HEK293 (cell line): ENCODE measurements around the gene PRKCQ.

Experiments
- CTCF ChIA-PET: fragments of 350-600 bp; formaldehyde crosslinking; extraction: SDS; loops from one replicate; lab custom pipeline; 2021; ENCODE audit warnings: antibody characterized with exemption; lab: Yijun Ruan, JAX
- POLR2A ChIA-PET: fragments of 300-600 bp; formaldehyde crosslinking; extraction: SDS; loops from one replicate; lab custom pipeline; 2020; ENCODE audit warnings: antibody characterized with exemption, inconsistent platforms; lab: Yijun Ruan, JAX
- H3K27ac ChIP-seq: fragments of 200-500 bp; sonication (Bioruptor generic); 2 replicates; pipeline ENCODE4 v1.5.1; 2014; ENCODE audit warnings: low read depth, low read length, control low read depth, inconsistent platforms; ENCODE audit errors: extremely low read depth
- H3K36me3 ChIP-seq, 2 experiments: fragments of 200-500 bp in 1 of 2; sonication (Bioruptor generic) in 1 of 2; 1 replicate in 1 of 2; 2 replicates in 1 of 2; pipeline ENCODE4 v1.5.1; 2014 to 2017; ENCODE audit warnings: inconsistent platforms in 2 of 2, low read length in 2 of 2; ENCODE audit not compliant: control insufficient read depth in 2 of 2, insufficient read depth in 1 of 2
- H3K4me1 ChIP-seq: fragments of 200-500 bp; sonication (Bioruptor generic); 2 replicates; pipeline ENCODE4 v1.5.1; 2014; ENCODE audit warnings: mild to moderate bottlenecking, low read length, inconsistent platforms; ENCODE audit not compliant: control insufficient read depth, insufficient read depth
- H3K4me3 ChIP-seq: 2 replicates; pipeline ENCODE4 v1.5.1; 2011; ENCODE audit warnings: low read depth, mild to moderate bottlenecking, control low read depth, low read length, moderate library complexity
- H3K9me3 ChIP-seq: fragments of 200-500 bp; sonication (Bioruptor generic); 2 replicates; pipeline ENCODE4 v1.5.1; 2014; ENCODE audit warnings: low read depth, low read length, inconsistent platforms; ENCODE audit not compliant: control insufficient read depth, insufficient read depth
- BCL11B ChIP-seq: fragments of 450-650 bp; formaldehyde crosslinking; IDR thresholded peaks from 2 replicates; pipeline ENCODE4 v1.5.1; 2016; ENCODE audit warnings: low read depth, missing biosample characterization, missing genetic modification characterization
- BCL6B ChIP-seq: fragments of 450-650 bp; formaldehyde crosslinking; IDR thresholded peaks from 2 replicates; pipeline ENCODE4 v1.5.1; 2017; ENCODE audit warnings: missing biosample characterization, missing genetic modification characterization
- GFI1B ChIP-seq: fragments of 450-650 bp; formaldehyde crosslinking; IDR thresholded peaks from 2 replicates; pipeline ENCODE4 v1.5.1; 2016; ENCODE audit warnings: missing biosample characterization, missing genetic modification characterization
- GLI4 ChIP-seq: fragments of 450-650 bp; formaldehyde crosslinking; IDR thresholded peaks from 2 replicates; pipeline ENCODE4 v1.5.1; 2016; ENCODE audit warnings: missing biosample characterization, missing genetic modification characterization
- HOXC10 ChIP-seq: sonication (generic); formaldehyde crosslinking; IDR thresholded peaks from 2 replicates; pipeline ENCODE4 v1.8.1; 2023; ENCODE audit warnings: mild to moderate bottlenecking, missing genetic modification reagents
- KLF17 ChIP-seq: fragments of 450-650 bp; formaldehyde crosslinking; IDR thresholded peaks from 2 replicates; pipeline ENCODE4 v1.5.1; 2016; ENCODE audit warnings: missing biosample characterization, missing genetic modification characterization
- SALL2 ChIP-seq: fragments of 450-650 bp; formaldehyde crosslinking; IDR thresholded peaks from 2 replicates; pipeline ENCODE4 v1.5.0; 2017; ENCODE audit warnings: missing biosample characterization, mild to moderate bottlenecking, missing genetic modification characterization, borderline replicate concordance
- ZBTB6 ChIP-seq: fragments of 450-650 bp; formaldehyde crosslinking; IDR thresholded peaks from 2 replicates; pipeline ENCODE4 v1.5.1; 2017; ENCODE audit warnings: missing biosample characterization, missing genetic modification characterization
- ZFHX2 ChIP-seq: fragments of 450-650 bp; formaldehyde crosslinking; conservative IDR thresholded peaks from 2 replicates; pipeline ENCODE4 v1.5.1; 2016; ENCODE audit warnings: missing biosample characterization, missing genetic modification characterization
- ZNF19 ChIP-seq: fragments of 450-650 bp; formaldehyde crosslinking; IDR thresholded peaks from 2 replicates; pipeline ENCODE4; 2016; ENCODE audit warnings: missing biosample characterization, missing genetic modification characterization, low read depth
- ZNF2 ChIP-seq: fragments of 450-650 bp; formaldehyde crosslinking; IDR thresholded peaks from 2 replicates; pipeline ENCODE4 v1.5.1; 2016; ENCODE audit warnings: missing biosample characterization, missing genetic modification characterization
- ZNF266 ChIP-seq: fragments of 450-650 bp; formaldehyde crosslinking; IDR thresholded peaks from 2 replicates; pipeline ENCODE4 v1.5.1; 2016; ENCODE audit warnings: missing biosample characterization, missing genetic modification characterization, low read depth
- ZNF341 ChIP-seq: fragments of 450-650 bp; formaldehyde crosslinking; IDR thresholded peaks from 2 replicates; pipeline ENCODE4; 2016; ENCODE audit warnings: low read depth, missing biosample characterization, missing genetic modification characterization
- ZNF391 ChIP-seq: fragments of 450-650 bp; formaldehyde crosslinking; IDR thresholded peaks from 2 replicates; pipeline ENCODE4 v1.5.1; 2016; ENCODE audit warnings: low read depth, missing biosample characterization, missing genetic modification characterization, borderline replicate concordance
- ZNF394 ChIP-seq: fragments of 450-650 bp; formaldehyde crosslinking; IDR thresholded peaks from 2 replicates; pipeline ENCODE4 v1.5.1; 2016; ENCODE audit warnings: missing biosample characterization, missing genetic modification characterization, mild to moderate bottlenecking, moderate library complexity, borderline replicate concordance
- ZNF416 ChIP-seq: fragments of 450-650 bp; formaldehyde crosslinking; IDR thresholded peaks from 2 replicates; pipeline ENCODE4 v1.5.1; 2016; ENCODE audit warnings: missing biosample characterization, missing genetic modification characterization
- ZNF488 ChIP-seq: fragments of 450-650 bp; formaldehyde crosslinking; IDR thresholded peaks from 2 replicates; pipeline ENCODE4 v1.5.1; 2016; ENCODE audit warnings: missing biosample characterization, missing genetic modification characterization
- ZNF518A ChIP-seq: fragments of 450-650 bp; formaldehyde crosslinking; conservative IDR thresholded peaks from 2 replicates; pipeline ENCODE4 v1.5.1; 2016; ENCODE audit warnings: low read depth, missing biosample characterization, missing genetic modification characterization
- ZNF530 ChIP-seq: fragments of 450-650 bp; formaldehyde crosslinking; IDR thresholded peaks from 2 replicates; pipeline ENCODE4 v1.5.1; 2016; ENCODE audit warnings: low read depth, missing biosample characterization, missing genetic modification characterization
- ZNF585B ChIP-seq: fragments of 450-650 bp; formaldehyde crosslinking; IDR thresholded peaks from 2 replicates; pipeline ENCODE4 v1.5.1; 2016; ENCODE audit warnings: missing biosample characterization, missing genetic modification characterization
- ZNF629 ChIP-seq: fragments of 450-650 bp; formaldehyde crosslinking; IDR thresholded peaks from 2 replicates; pipeline ENCODE4 v1.5.1; 2017; ENCODE audit warnings: missing biosample characterization, missing genetic modification characterization
- ZNF776 ChIP-seq: fragments of 450-650 bp; formaldehyde crosslinking; IDR thresholded peaks from 2 replicates; pipeline ENCODE4 v1.5.0; 2017; ENCODE audit warnings: missing biosample characterization, missing genetic modification characterization, borderline replicate concordance
- TF ChIP-seq, protein P1 (sequence below): fragments of 450-650 bp; formaldehyde crosslinking; IDR thresholded peaks from 2 replicates; pipeline ENCODE4 v1.5.1; 2016; ENCODE audit warnings: missing biosample characterization, missing genetic modification characterization
- TF ChIP-seq, protein P2 (sequence below): fragments of 450-650 bp; IDR thresholded peaks from 2 replicates; pipeline ENCODE4 v1.5.1; 2018; ENCODE audit warnings: missing biosample characterization, mild to moderate bottlenecking, missing genetic modification characterization

Gene PRKCQ

GRCh38 chr10:6411436-6411835 lies 168.6 kb downstream of the PRKCQ start (continued):
- TF ChIP-seq ZNF518A (tag by site-specific recombination) (no peak), ZNF391 (tag by site-specific recombination) (no peak), ZBTB6 (tag by site-specific recombination) (no peak), SALL2 (tag by site-specific recombination) (no peak), ZNF266 (no peak), GFI1B (tag by site-specific recombination) (no peak), ZNF2 (no peak), ZNF585B (no peak)
- TF ChIP-seq, protein P1, sequence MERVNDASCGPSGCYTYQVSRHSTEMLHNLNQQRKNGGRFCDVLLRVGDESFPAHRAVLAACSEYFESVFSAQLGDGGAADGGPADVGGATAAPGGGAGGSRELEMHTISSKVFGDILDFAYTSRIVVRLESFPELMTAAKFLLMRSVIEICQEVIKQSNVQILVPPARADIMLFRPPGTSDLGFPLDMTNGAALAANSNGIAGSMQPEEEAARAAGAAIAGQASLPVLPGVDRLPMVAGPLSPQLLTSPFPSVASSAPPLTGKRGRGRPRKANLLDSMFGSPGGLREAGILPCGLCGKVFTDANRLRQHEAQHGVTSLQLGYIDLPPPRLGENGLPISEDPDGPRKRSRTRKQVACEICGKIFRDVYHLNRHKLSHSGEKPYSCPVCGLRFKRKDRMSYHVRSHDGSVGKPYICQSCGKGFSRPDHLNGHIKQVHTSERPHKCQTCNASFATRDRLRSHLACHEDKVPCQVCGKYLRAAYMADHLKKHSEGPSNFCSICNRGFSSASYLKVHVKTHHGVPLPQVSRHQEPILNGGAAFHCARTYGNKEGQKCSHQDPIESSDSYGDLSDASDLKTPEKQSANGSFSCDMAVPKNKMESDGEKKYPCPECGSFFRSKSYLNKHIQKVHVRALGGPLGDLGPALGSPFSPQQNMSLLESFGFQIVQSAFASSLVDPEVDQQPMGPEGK (tag by site-specific recombination) = no peak

DNA sequence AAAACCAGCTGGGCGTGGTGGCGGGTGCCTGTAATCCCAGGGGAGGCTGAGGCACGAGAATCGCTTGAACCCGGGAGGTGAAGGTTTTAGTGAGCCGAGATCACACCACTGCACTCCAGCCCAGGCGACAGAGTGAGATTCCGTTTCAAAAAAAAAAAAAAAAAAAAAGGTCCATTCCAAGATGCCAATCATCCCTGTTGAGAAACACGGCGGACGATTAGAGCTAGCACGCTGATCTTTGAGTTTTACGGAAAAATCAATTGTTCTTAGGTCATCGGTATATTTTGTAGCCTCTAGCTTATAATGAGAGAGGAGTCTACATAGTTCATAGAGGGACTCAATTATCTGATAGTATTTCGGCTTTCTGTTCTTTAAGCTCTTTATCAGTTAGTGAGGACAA lies 169.2 kb downstream of the PRKCQ start:
- ChIA-PET CTCF (interaction anchor here (0.6 to 3.5 kb wide), 4 partner anchors 9 to 1739 kb away, joined by 3 to 26 read pairs (median 14); no protein-coding TSS in a partner anchor), POLR2A (interaction anchor here (0.6 to 1.5 kb wide), 2 partner anchors 208 to 1622 kb away, joined by 3 to 4 read pairs; partner anchors contain the start of gene PFKFB3)
- Histone ChIP-seq H3K4me3 (no peak overlapping the region), H3K27ac (no peak overlapping the region), H3K36me3 (no peaks in the 10 kb centered on the region), H3K9me3 (no peaks in the 10 kb centered on the region), H3K4me1 (no peaks in the 10 kb centered on the region)
- no peak for TF ChIP-seq GLI4
- TF ChIP-seq ZNF19 (tag by site-specific recombination) = no peak
- TF ChIP-seq ZNF2 = no peak
- no peak for TF ChIP-seq ZNF629 (tag by site-specific recombination)
- TF ChIP-seq BCL6B (tag by site-specific recombination) = no peak
- TF ChIP-seq ZNF488 (tag by site-specific recombination) = no peak
- TF ChIP-seq ZNF776 = no peak
- TF ChIP-seq KLF17 (tag by site-specific recombination) = no peak
- TF ChIP-seq ZNF341 = no peak
- TF ChIP-seq, protein P2, sequence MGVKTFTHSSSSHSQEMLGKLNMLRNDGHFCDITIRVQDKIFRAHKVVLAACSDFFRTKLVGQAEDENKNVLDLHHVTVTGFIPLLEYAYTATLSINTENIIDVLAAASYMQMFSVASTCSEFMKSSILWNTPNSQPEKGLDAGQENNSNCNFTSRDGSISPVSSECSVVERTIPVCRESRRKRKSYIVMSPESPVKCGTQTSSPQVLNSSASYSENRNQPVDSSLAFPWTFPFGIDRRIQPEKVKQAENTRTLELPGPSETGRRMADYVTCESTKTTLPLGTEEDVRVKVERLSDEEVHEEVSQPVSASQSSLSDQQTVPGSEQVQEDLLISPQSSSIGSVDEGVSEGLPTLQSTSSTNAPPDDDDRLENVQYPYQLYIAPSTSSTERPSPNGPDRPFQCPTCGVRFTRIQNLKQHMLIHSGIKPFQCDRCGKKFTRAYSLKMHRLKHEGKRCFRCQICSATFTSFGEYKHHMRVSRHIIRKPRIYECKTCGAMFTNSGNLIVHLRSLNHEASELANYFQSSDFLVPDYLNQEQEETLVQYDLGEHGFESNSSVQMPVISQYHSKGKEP = no peak
- TF ChIP-seq ZNF394 (tag by site-specific recombination) = no peak
- no peak for TF ChIP-seq HOXC10 (CRISPR knock-in tag)
- no peak for TF ChIP-seq SALL2 (tag by site-specific recombination)
- TF ChIP-seq BCL11B (tag by site-specific recombination) = no peak
- TF ChIP-seq ZFHX2 (tag by site-specific recombination) = no peak
- no peak for TF ChIP-seq ZNF530 (tag by site-specific recombination)
- no peak for TF ChIP-seq ZNF416 (tag by site-specific recombination)
